Esophagus muscularis mucosa (tissue), 3 donors: ENCODE results near the gene LRRK1.

Experiments
- CTCF ChIP-seq, 3 experiments: fragments of 200-600 bp in 2 of 3; fragments of 450-650 bp in 1 of 3; sonication (generic) in 2 of 3; IDR thresholded peaks; one replicate each; pipeline ENCODE4 v1.5.1; 2017 to 2019; ENCODE audit warnings: antibody characterized with exemption in 3 of 3, mild to moderate bottlenecking in 2 of 3, moderate library complexity in 1 of 3
- EP300 ChIP-seq: sonication (generic); formaldehyde crosslinking; IDR thresholded peaks from one replicate; pipeline ENCODE4 v1.6.1; 2017; ENCODE audit warnings: antibody characterized with exemption

GRCh38 chr15:101066501-101067408, 147.6 kb downstream of the LRRK1 start:
- TF ChIP-seq CTCF (IDR thresholded peaks at IDR 0.05) (no peak), EP300 (no peak)
